Smooth muscle cell (in vitro differentiated cells): ENCODE data around the gene NOP56. TPM values are rescaled to one million over a fixed set of nuclear protein-coding genes. Genes with fewer than 3 reads are reported as not detected.

ENCODE experiments used
- DNase-seq: peaks from one replicate; lab custom pipeline; 2025; ENCODE audit not compliant: unreplicated experiment; lab: John Stamatoyannopoulos, UW
- H2AFZ ChIP-seq: fragments of 200-600 bp; sonication (generic); 2 replicates; pipeline ENCODE4 v1.6.0; 2016; ENCODE audit warnings: antibody characterized with exemption, low read depth, mild to moderate bottlenecking
- H3F3A ChIP-seq: fragments of 200-600 bp; sonication (generic); 2 replicates; pipeline ENCODE4 v1.6.0; 2017; ENCODE audit warnings: antibody characterized with exemption, low read depth
- H3K27ac ChIP-seq: fragments of 200-600 bp; sonication (generic); 2 replicates; pipeline ENCODE4 v1.5.1; 2016; ENCODE audit warnings: low read depth, mild to moderate bottlenecking
- H3K27me3 ChIP-seq: fragments of 200-600 bp; sonication (generic); 2 replicates; pipeline ENCODE4 v1.6.1; 2016; ENCODE audit warnings: low read depth, mild to moderate bottlenecking
- H3K36me3 ChIP-seq: fragments of 200-600 bp; sonication (generic); 2 replicates; pipeline ENCODE4 v1.5.1; 2016; ENCODE audit warnings: low read depth
- H3K4me1 ChIP-seq: fragments of 200-600 bp; sonication (generic); 2 replicates; pipeline ENCODE4 v1.5.1; 2016; ENCODE audit warnings: low read depth
- H3K4me2 ChIP-seq: fragments of 200-600 bp; sonication (generic); 2 replicates; pipeline ENCODE4 v1.6.0; 2016; ENCODE audit warnings: mild to moderate bottlenecking
- H3K4me3 ChIP-seq: fragments of 200-600 bp; sonication (generic); 2 replicates; pipeline ENCODE4 v1.5.1; 2016; ENCODE audit warnings: mild to moderate bottlenecking
- H3K79me2 ChIP-seq: fragments of 200-600 bp; sonication (generic); 2 replicates; pipeline ENCODE4 v1.6.0; 2016; ENCODE audit warnings: low read depth, mild to moderate bottlenecking
- H3K9ac ChIP-seq: fragments of 200-600 bp; sonication (generic); 2 replicates; pipeline ENCODE4 v1.6.0; 2016; ENCODE audit warnings: low read depth
- H3K9me3 ChIP-seq: fragments of 200-600 bp; sonication (generic); replicated peaks from 2 replicates; pipeline ENCODE4 v1.5.1; 2016; ENCODE audit warnings: low read depth
- H4K20me1 ChIP-seq: fragments of 200-600 bp; sonication (generic); 2 replicates; pipeline ENCODE4 v1.6.0; 2016; ENCODE audit warnings: low read depth
- WGBS: methylation state at CpG from one replicate; pipeline ENCODE4 v1.1.7; 2016; ENCODE audit warnings: low lambda C conversion rate; 5-methylcytosine and 5-hydroxymethylcytosine counted together
- polyA plus RNA-seq: library from polyadenylated mRNA; unstranded; fragments of >200 nt; fragmentation: Nextera tagmentation; extraction: Ambion mirVana; gene quantifications from 2 replicates; pipeline ENCODE4 v1.2.1, GENCODE V29; 2016
- total RNA-seq: library from RNA; depleted of rRNA; stranded (reverse); fragments of >200 nt; gene quantifications from 2 replicates; pipeline ENCODE4 v1.2.3, GENCODE V29; 2014
- TF ChIP-seq, protein P1 (sequence below): fragments of 200-600 bp; sonication (generic); IDR thresholded peaks from 2 replicates; pipeline ENCODE4 v1.5.1; 2017; ENCODE audit warnings: borderline replicate concordance, mild to moderate bottlenecking, antibody characterized with exemption; ENCODE audit not compliant: insufficient read depth, poor library complexity, severe bottlenecking

The NOP56 gene, protein sequence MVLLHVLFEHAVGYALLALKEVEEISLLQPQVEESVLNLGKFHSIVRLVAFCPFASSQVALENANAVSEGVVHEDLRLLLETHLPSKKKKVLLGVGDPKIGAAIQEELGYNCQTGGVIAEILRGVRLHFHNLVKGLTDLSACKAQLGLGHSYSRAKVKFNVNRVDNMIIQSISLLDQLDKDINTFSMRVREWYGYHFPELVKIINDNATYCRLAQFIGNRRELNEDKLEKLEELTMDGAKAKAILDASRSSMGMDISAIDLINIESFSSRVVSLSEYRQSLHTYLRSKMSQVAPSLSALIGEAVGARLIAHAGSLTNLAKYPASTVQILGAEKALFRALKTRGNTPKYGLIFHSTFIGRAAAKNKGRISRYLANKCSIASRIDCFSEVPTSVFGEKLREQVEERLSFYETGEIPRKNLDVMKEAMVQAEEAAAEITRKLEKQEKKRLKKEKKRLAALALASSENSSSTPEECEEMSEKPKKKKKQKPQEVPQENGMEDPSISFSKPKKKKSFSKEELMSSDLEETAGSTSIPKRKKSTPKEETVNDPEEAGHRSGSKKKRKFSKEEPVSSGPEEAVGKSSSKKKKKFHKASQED
- total RNA-seq (99.2 and 108 TPM in 2 replicates), polyA plus RNA-seq (115 and 154 TPM in 2 replicates)

DNA sequence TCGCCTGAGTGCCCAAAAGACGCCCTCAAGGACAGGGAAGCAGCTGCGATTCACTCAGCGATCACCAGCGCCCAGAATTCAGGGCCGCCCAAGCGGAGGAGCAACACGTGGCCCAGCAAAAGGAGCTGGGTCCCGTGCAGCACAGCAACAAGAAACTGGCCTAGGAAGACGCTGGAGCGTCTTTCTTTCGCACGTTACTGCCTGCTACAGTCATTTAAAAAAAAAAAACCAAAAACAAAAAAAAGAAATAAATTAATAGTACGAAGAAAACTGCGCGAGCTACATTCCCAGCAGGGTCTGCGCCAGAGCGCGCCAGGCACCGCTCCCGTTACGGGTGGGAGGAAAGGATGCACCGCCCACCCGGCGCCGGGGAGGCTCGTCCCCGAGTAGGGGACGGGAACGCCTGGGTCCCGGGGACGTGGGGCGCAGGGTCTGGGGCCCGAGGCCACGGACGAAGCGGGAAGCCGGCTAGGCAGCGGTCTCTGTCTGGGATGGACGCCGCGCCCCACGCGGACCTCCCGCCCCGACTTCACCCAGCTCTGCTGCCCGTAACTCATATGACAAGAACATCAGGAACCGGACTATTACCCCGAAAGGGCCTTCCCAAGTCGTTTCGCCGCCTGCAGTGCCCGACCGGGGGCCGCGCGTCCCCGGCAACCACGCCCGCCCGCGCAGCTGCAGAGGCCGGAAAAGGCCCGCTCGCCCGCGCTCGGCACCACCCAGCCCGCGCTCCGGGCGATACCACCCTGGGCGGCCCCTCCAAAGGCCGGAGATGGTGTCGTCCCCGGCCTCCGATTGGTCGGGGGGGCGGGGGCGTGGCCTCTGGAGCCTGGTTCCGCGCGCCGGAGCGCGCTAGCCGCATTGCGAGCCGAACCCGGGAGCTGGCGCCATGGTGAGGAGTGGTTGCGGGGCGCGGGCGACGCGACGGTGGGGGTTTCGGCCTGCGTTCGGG lies at the start of gene NOP56:
NOP56 (plus strand) TSS at position 861 of the 952 bp plus-strand sequence; CDS start at position 890, 29 bp downstream.
- Histone ChIP-seq H4K20me1 (peaks cover 30% of the 10 kb centered on the region), H3K27me3 (no peaks in the 10 kb centered on the region), H3K9me3 (no peaks in the 10 kb centered on the region), H3F3A (peaks cover 12% of the 10 kb centered on the region), H2AFZ (peak within 1 kb of the TSS; percentile 81), H3K27ac (peak within 1 kb of the TSS; percentile 67), H3K9ac (peak within 1 kb of the TSS; percentile 76), H3K4me2 (peak within 1 kb of the TSS; percentile 88), H3K36me3 (no peaks in the 10 kb centered on the region), H3K79me2 (peaks cover 35% of the 10 kb centered on the region), H3K4me3 (peak within 1 kb of the TSS; percentile 93), H3K4me1 (peaks cover 17% of the 10 kb centered on the region)
- peak; percentile 84 for DNase-seq
- under 1% methylated on average over 80 of the region's 101 CpGs for WGBS
- TF ChIP-seq, protein P1, sequence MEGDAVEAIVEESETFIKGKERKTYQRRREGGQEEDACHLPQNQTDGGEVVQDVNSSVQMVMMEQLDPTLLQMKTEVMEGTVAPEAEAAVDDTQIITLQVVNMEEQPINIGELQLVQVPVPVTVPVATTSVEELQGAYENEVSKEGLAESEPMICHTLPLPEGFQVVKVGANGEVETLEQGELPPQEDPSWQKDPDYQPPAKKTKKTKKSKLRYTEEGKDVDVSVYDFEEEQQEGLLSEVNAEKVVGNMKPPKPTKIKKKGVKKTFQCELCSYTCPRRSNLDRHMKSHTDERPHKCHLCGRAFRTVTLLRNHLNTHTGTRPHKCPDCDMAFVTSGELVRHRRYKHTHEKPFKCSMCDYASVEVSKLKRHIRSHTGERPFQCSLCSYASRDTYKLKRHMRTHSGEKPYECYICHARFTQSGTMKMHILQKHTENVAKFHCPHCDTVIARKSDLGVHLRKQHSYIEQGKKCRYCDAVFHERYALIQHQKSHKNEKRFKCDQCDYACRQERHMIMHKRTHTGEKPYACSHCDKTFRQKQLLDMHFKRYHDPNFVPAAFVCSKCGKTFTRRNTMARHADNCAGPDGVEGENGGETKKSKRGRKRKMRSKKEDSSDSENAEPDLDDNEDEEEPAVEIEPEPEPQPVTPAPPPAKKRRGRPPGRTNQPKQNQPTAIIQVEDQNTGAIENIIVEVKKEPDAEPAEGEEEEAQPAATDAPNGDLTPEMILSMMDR: no peak

DNA sequence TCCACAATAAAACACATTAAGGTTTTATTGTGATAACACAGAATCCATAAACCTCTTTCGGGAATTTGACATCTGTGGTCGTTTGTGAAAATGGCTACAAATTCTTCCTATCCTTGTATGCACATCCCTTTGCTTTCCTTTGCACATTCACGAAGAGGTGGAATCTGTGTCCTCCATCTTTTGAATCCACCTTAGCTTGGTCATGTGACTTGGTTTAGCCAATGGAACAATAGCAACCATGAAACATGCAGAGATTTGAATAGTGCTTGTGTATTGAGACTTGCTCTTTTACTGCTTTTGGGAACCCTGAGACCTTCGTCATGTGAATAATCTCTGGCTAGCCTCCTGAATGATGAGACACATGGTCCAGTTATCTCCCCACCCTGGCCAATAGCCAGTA lies 49.7 kb upstream of the NOP56 start:
- no peak for DNase-seq
- no peak overlapping the region for H3K27ac ChIP-seq
- no peaks in the 10 kb centered on the region for H3K4me1 ChIP-seq
- H4K20me1 ChIP-seq: no peaks in the 10 kb centered on the region
- no peak overlapping the region for H2AFZ ChIP-seq
- no peak overlapping the region for H3K4me2 ChIP-seq
- H3K9me3 ChIP-seq: peaks cover 11% of the 10 kb centered on the region
- H3K27me3 ChIP-seq: peaks cover 3% of the 10 kb centered on the region
- no peaks in the 10 kb centered on the region for H3F3A ChIP-seq
- H3K79me2 ChIP-seq: no peaks in the 10 kb centered on the region
- no peaks in the 10 kb centered on the region for H3K36me3 ChIP-seq
- no peak overlapping the region for H3K4me3 ChIP-seq
- TF ChIP-seq, protein P1: no peak
- 81% methylated on average over 4 of the region's 4 CpGs for WGBS
- no peak overlapping the region for H3K9ac ChIP-seq

DNA sequence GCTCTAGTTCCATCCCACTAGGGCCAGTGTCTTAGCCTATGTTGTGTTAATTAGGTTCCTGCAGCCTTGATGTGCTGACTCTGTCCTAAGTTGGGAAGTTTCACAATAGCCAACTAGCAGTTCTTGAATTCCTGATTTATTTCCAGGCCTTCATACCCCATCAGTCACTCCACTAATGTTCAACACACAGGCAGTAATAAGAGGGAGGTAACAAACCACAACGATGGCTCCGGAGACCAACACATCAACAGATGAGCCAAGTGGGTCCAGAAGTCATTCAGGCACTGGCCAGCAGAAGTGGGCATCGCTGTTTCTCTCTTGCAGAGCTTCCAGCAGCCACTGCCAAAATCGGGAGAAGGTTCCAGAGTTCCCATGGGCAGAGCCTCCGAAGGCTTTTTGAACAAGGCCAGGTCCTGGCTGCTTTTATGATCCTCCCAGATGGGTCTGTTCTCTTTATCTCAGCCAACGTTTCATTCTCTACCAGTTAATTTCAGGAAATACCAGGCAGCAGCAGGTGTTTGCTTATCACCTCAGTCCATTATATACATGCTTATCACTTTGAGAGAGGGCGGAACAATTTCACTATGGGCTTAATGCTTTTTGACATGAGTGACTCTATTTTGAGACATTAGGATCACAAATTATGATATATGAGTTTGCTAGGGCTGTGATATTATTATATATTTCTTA lies 48.5 kb upstream of the NOP56 start:
- no peaks in the 10 kb centered on the region for H3K27me3 ChIP-seq
- H4K20me1 ChIP-seq: no peaks in the 10 kb centered on the region
- no peaks in the 10 kb centered on the region for H3K36me3 ChIP-seq
- H3K4me2 ChIP-seq: no peak overlapping the region
- TF ChIP-seq, protein P1: no peak
- 85% methylated on average over 7 of the region's 7 CpGs for WGBS
- H3K9me3 ChIP-seq: peaks cover 11% of the 10 kb centered on the region
- H3K4me3 ChIP-seq: no peak overlapping the region
- no peak overlapping the region for H2AFZ ChIP-seq
- no peaks in the 10 kb centered on the region for H3K79me2 ChIP-seq
- no peak for DNase-seq
- no peaks in the 10 kb centered on the region for H3F3A ChIP-seq
- no peaks in the 10 kb centered on the region for H3K4me1 ChIP-seq
- no peak overlapping the region for H3K27ac ChIP-seq
- H3K9ac ChIP-seq: no peak overlapping the region
